HG03066 (cell line): ENCODE data around the gene GALM.
"Not testable (repeated sequence)": the region's sequence is repeated elsewhere in the genome, so short reads cannot be mapped to it uniquely, and the experiment has no call there.

Experiments used
- ATAC-seq: cut with Tn5 transposase; IDR thresholded peaks from one replicate; pipeline ENCODE4 v1.9.1; 2021; ENCODE audit warnings: low read depth; ENCODE audit not compliant: unreplicated experiment

GALM gene

GRCh38 chr2:38708900-38709566, 43.1 kb downstream of the GALM start:
- ATAC-seq = no peak

- ATAC-seq = no peak
These were observed 43.8 kb downstream of the GALM start for GRCh38 chr2:38709567-38710194.

GRCh38 chr2:38711558-38711957, 45.6 kb downstream of the GALM start:
- no peak for ATAC-seq

- no peak for ATAC-seq
These were observed 46.5 kb downstream of the GALM start for GRCh38 chr2:38712413-38712812.

- no peak for ATAC-seq
These were observed 47.0 kb downstream of the GALM start for GRCh38 chr2:38712871-38713270.

DNA sequence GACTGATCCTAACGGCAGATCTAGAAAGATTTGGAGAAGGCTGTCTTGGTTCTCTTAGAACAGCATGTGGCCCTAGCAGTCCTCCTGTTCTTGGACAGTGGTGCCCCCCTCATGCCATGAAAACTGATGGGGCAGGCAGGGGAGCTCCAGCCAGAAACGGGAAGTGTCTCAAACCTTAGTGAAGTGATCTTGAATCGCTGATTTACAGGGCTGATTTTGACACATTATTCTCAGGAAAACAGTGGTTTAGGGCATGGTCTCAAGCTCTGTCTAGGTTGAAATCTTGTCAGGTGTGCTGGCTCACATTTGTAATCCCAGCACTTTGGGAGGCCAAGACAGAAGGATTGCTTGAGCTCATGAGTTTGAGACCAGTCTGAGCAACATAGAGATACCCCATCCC, 47.4 kb downstream of the GALM start:
- ATAC-seq = no peak

DNA sequence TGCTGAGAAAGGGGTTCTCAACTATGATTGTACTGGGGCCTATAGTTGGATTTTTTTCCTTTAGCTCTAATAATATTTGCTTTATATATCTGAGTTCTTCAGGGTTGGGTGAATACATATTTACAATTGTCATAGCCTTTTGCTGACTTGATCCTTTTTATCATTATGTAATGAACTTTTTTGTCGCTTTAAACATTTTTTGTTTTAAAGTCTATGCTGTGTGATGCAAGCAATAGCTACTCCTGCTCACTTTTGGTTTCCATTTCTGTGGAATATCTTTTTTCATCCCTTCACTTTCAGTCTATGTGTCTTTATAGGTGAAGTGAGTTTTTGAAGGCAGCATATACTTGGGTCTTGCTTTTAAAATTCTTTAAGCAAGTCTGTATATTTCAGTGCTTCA, 49.0 kb downstream of the GALM start:
- ATAC-seq = not testable (repeated sequence)

DNA sequence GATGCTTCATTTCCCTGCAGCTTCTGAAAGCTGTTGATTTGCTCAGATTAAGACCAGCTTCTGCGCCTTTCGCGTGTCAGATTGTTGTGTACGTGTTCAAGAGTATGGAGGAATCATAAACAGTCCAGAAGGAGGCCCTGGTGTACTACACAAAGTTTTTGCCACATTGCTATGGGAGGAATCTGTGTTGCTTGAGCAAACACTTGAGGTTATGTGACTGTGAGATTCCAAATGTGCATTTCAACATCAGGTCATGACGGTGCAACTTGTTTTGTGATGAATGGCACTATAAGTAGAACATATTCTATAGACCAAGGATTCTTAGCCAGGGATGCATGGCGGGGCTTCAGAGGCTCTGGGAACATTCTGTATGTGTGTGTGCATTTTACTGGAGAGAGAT, 50.3 kb downstream of the GALM start:
- ATAC-seq = no peak

DNA sequence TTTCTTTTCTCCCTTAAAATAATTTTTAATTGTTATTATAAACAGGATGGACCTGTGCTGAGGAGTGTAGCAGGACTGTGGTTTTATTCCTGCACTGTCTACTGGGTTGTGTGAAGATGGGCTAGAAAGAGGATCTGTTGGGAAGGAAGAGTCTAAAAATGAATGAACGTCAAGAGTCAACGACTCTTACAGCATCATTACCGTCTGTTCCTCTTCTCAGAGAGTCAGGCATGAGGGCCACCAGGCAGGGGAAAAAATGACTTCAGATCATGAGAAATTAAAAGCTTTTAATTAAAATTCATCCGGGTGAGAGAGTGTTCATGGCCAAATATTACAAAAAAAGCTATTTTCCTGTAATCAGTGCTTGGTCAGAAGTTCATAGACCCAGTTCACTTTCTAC, 52.7 kb downstream of the GALM start:
- no peak for ATAC-seq

DNA sequence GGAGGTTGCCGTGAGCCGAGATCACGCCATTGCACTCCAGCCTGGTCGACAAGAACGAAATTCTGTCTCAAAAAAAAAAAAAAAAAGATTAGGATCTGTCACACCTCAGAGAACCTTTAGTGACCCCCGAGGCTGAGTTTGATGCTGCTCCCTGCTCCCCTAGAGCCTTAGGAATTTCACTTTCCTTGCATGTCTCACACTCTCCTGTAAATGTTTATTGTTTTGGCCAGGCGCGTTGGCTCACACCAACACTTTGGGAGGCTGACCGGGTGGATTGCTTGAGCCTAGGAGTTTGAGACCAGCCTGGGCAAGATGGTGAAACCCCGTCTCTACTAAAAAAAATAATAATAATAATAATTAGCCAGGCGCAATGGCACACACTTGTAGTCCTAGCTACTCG, 53.8 kb downstream of the GALM start:
- ATAC-seq = no peak

DNA sequence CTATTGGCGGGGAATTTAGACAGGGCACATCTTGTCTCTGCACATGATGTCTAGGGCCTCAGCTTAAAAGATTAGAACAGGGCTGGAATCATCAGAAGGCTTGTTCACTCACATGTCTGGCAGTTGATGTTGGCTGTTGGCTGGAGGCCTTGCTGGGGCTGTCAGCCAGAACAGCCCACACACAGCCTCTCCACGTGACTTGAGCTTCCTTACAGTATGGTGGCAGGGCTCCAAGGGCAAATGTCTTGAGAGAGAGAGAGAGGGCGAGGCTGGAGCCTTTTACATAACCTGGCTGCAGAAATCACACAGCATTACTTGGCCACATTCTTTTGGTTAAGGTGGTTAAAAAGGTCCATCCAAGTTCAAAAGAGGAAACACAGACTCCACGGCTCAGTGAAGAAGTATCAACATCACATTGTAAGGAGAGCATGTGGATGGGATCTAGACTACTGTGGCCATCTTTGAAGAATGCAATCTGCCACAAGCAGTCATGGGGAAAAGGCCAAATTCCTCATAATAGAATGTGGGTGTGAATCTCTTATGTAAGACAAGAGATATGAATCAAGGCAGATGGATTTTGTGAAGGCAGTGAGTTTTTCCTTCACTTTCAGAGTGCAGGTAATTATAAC, 54.8 kb downstream of the GALM start:
- ATAC-seq = no peak

GRCh38 chr2:38722271-38723061, 56.6 kb downstream of the GALM start:
- ATAC-seq = peak; percentile 20

GRCh38 chr2:38723173-38723572, 57.3 kb downstream of the GALM start:
- ATAC-seq = peak; percentile 61

DNA sequence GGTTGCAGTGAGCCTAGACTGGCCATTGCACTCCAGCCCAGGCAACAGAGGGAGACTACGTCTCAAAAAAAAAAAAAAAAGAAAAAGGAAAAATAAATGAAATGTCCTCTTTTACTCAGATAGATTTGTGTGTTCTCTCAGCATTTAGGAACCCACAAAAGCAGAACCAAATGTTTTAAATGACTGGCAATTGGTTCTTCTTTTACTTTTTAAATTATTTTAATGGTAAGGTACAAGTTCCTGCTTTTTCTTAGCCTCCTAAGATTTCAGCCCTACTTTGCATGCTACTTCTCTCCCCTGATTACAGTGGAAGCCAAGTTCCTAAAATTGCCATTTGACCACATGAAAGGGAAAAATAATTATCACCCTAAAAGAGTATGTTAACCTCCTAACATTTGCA, 61.7 kb downstream of the GALM start:
- no peak for ATAC-seq

DNA sequence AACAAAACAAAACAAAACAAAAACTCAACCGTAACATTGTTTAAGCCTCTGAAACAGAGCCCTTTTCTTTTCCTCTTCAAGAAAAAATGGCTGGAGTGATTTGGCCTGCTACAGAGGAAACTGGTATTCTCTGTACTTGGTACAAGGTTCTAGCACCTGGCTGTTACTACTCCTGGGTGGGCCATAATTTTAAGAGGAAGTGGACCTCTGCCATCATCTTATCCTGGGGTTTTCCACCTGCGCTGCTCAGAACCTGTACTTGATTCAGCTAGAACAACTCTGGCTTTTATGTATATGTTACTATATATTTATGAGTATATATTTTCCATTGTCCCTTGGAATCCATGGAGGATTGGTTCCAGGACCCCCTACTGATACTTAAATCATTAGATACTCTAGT, 62.8 kb downstream of the GALM start:
- no peak for ATAC-seq

DNA sequence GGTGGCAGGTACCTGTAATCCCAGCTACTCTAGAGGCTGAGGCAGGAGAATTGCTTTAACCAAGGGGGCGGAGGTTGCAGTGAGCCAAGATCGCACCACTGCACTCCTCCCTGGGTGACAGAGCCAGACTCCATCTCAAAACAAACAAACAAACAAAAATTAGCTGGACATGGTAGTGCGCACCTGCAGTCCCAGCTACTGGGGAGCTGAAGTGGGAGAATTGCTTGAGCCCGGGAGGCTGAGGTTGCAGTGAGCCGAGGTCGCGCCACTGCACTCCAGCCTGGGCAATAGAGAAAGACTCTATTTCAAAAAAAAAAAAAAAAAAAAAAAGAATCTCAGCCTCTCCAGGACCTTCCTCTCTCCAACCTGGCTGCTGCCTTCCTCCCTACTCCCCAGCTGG, 65.2 kb downstream of the GALM start:
- ATAC-seq = no peak

- ATAC-seq = no peak
These were observed 65.8 kb downstream of the GALM start for GRCh38 chr2:38731684-38732221.

- ATAC-seq = no peak
These were observed 67.5 kb downstream of the GALM start for GRCh38 chr2:38733300-38733971.

- no peak for ATAC-seq
These were observed 68.6 kb downstream of the GALM start for GRCh38 chr2:38734299-38735058.

DNA sequence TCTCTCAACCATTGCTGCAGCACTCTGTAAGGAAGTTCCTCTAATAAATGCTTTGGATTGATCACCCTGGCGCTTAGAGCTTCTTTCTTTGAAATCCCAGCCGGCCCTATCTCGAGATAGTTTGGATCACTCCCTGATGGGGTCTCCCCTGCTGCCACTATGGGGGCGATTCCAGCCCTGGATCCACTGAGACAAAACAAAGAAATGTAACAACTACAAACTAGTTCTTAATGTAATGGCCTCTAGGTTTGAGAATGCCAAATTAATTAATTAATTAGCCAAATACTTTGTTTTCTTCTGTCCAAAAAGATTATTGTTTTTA, 70.0 kb downstream of the GALM start:
- ATAC-seq = no peak
